GM23248 (cell line): ENCODE data around the gene KCNH2. TPM values are rescaled to one million over a fixed set of nuclear protein-coding genes. Genes with fewer than 3 reads are reported as not detected.

ENCODE experiments used
- DNase-seq: peaks from one replicate; pipeline ENCODE4 v3.0.0-alpha.2; 2015
- H2AFZ ChIP-seq: fragments of 200-600 bp; sonication (generic); 2 replicates; pipeline ENCODE4 v1.6.1; 2016; ENCODE audit warnings: antibody characterized with exemption
- H3F3A ChIP-seq: fragments of 200-600 bp; sonication (generic); 2 replicates; pipeline ENCODE4 v1.6.1; 2016; ENCODE audit warnings: mild to moderate bottlenecking, antibody characterized with exemption, mixed run types; ENCODE audit not compliant: insufficient read depth
- H3K27ac ChIP-seq: fragments of 200-600 bp; sonication (generic); 2 replicates; pipeline ENCODE4 v1.5.1; 2016; ENCODE audit warnings: mild to moderate bottlenecking
- H3K27me3 ChIP-seq: fragments of 200-600 bp; sonication (generic); replicated peaks from 2 replicates; pipeline ENCODE4 v1.6.1; 2016; ENCODE audit warnings: mild to moderate bottlenecking; ENCODE audit not compliant: insufficient read depth
- H3K36me3 ChIP-seq: fragments of 200-600 bp; sonication (generic); 2 replicates; pipeline ENCODE4 v1.6.1; 2016; ENCODE audit warnings: low read depth, mild to moderate bottlenecking
- H3K4me1 ChIP-seq: fragments of 200-600 bp; sonication (generic); 2 replicates; pipeline ENCODE4 v1.6.1; 2016; ENCODE audit warnings: mild to moderate bottlenecking; ENCODE audit not compliant: insufficient read depth
- H3K4me2 ChIP-seq: fragments of 200-600 bp; sonication (generic); one replicate; pipeline ENCODE4 v1.6.1; 2016; ENCODE audit warnings: mild to moderate bottlenecking; ENCODE audit not compliant: unreplicated experiment
- H3K4me3 ChIP-seq: fragments of 200-600 bp; sonication (generic); 2 replicates; pipeline ENCODE4 v1.5.1; 2016; ENCODE audit warnings: mild to moderate bottlenecking
- H3K79me2 ChIP-seq: fragments of 200-600 bp; sonication (generic); 2 replicates; pipeline ENCODE4 v1.6.1; 2016; ENCODE audit warnings: mild to moderate bottlenecking; ENCODE audit not compliant: insufficient read depth
- H3K9ac ChIP-seq: fragments of 200-600 bp; sonication (generic); 2 replicates; pipeline ENCODE4 v1.6.1; 2016; ENCODE audit warnings: mild to moderate bottlenecking
- H3K9me2 ChIP-seq: fragments of 200-600 bp; sonication (generic); 2 replicates; pipeline ENCODE4 v1.6.1; 2016; ENCODE audit warnings: mixed run types, mild to moderate bottlenecking, moderate library complexity; ENCODE audit not compliant: insufficient read depth
- H3K9me3 ChIP-seq: fragments of 200-600 bp; sonication (generic); one replicate; pipeline ENCODE4 v1.6.1; 2017; ENCODE audit warnings: low read depth
- H4K20me1 ChIP-seq: fragments of 200-600 bp; sonication (generic); 2 replicates; pipeline ENCODE4 v1.6.0; 2016; ENCODE audit not compliant: insufficient read depth
- EZH2 ChIP-seq: fragments of 200-600 bp; sonication (generic); IDR thresholded peaks from 2 replicates; pipeline ENCODE4 v1.6.1; 2018; ENCODE audit warnings: antibody characterized with exemption, mild to moderate bottlenecking; ENCODE audit not compliant: insufficient read depth, poor library complexity, severe bottlenecking
- EZH2phosphoT487 ChIP-seq: fragments of 200-600 bp; sonication (generic); IDR thresholded peaks from 2 replicates; pipeline ENCODE4 v1.6.1; 2018; ENCODE audit warnings: antibody characterized with exemption, moderate library complexity, mild to moderate bottlenecking, low read depth; ENCODE audit not compliant: insufficient read depth
- WGBS, 2 experiments: methylation state at CpG; one replicate each; pipeline ENCODE4 v1.1.6; 2015 to 2017; ENCODE audit warnings: low lambda C conversion rate in 2 of 2, low coverage in 1 of 2; ENCODE audit errors: missing lambda C conversion rate in 2 of 2; 5-methylcytosine and 5-hydroxymethylcytosine counted together
- in situ Hi-C: fragments of 300-500 bp; cut with MboI; formaldehyde crosslinking; loops from 2 replicates; pipeline ENCODE4 v1.15.0; 2020
- polyA plus RNA-seq: library from polyadenylated mRNA; unstranded; fragments of >200 nt; fragmentation: Nextera tagmentation; extraction: Ambion mirVana; gene quantifications from 2 replicates; pipeline ENCODE4 v1.2.1, GENCODE V29; 2016
- total RNA-seq: library from RNA; depleted of rRNA; stranded (reverse); fragments of >200 nt; shearing (Covaris generic); gene quantifications from 2 replicates; pipeline ENCODE4 v1.2.3, GENCODE V29; 2014

Gene KCNH2
- total and polyA plus RNA-seq, 2 experiments from 2014 or later: not detected

DNA sequence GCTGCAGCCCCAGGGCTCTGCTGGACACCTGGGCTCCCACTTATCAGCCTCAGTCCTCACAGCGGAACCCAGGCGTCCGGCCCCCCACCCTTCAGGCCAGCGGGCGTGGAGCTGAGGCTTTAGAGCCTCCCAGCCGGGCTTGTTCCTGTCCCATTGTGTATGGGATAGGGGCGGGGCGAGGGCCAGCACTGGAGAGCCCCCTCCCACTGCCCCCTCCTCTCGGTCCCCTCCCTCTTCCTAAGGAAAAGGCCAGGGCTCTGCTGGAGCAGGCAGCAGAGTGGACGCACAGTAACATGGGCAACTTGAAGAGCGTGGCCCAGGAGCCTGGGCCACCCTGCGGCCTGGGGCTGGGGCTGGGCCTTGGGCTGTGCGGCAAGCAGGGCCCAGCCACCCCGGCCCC is 15.4 kb upstream of the KCNH2 start:
- H2AFZ ChIP-seq: no peak overlapping the region
- no peaks in the 10 kb centered on the region for H3K36me3 ChIP-seq
- no peak for DNase-seq
- H3K4me3 ChIP-seq: no peak overlapping the region
- WGBS, 2 experiments: 82 to 86% methylated on average over 11 to 14 of the region's 14 CpGs
- no peak overlapping the region for H3K9ac ChIP-seq
- no peak overlapping the region for H3K27ac ChIP-seq
- H3F3A ChIP-seq: no peaks in the 10 kb centered on the region
- no peaks in the 10 kb centered on the region for H3K79me2 ChIP-seq
- H3K4me1 ChIP-seq: no peaks in the 10 kb centered on the region
- TF ChIP-seq EZH2: no peak
- no peak for TF ChIP-seq EZH2phosphoT487
- no peaks in the 10 kb centered on the region for H3K9me2 ChIP-seq
- no peaks in the 10 kb centered on the region for H4K20me1 ChIP-seq
- no peaks in the 10 kb centered on the region; the same call in 1 of the 2 replicates for H3K27me3 ChIP-seq
- H3K4me2 ChIP-seq: no peak overlapping the region
- no peaks in the 10 kb centered on the region for H3K9me3 ChIP-seq
- in situ Hi-C loops: loop anchor here (10.0 kb wide), 1 partner anchor 61 kb away; the partner anchor contains the start of genes CDK5 and SLC4A2

GRCh38 chr7:150992833-150993302 is 14.7 kb upstream of the KCNH2 start:
- no peak for TF ChIP-seq EZH2
- no peak for TF ChIP-seq EZH2phosphoT487
- no peak overlapping the region for H3K9ac ChIP-seq
- 24 to 28% methylated on average over 5 of the region's 5 CpGs for WGBS, 2 experiments
- no peaks in the 10 kb centered on the region for H3K79me2 ChIP-seq
- H3K4me1 ChIP-seq: no peaks in the 10 kb centered on the region
- H4K20me1 ChIP-seq: no peaks in the 10 kb centered on the region
- H3F3A ChIP-seq: no peaks in the 10 kb centered on the region
- H3K9me3 ChIP-seq: no peaks in the 10 kb centered on the region
- no peak overlapping the region for H3K27ac ChIP-seq
- in situ Hi-C loops: loop anchor here (10.0 kb wide), 1 partner anchor 62 kb away; the partner anchor contains the start of genes CDK5 and SLC4A2
- peak; percentile 49 for DNase-seq
- no peak overlapping the region for H2AFZ ChIP-seq
- no peak overlapping the region for H3K4me2 ChIP-seq
- no peaks in the 10 kb centered on the region for H3K36me3 ChIP-seq
- H3K4me3 ChIP-seq: no peak overlapping the region
- no peaks in the 10 kb centered on the region; the same call in 1 of the 2 replicates for H3K27me3 ChIP-seq
- no peaks in the 10 kb centered on the region for H3K9me2 ChIP-seq

- in situ Hi-C loops: loop anchor here (10.0 kb wide), 1 partner anchor 63 kb away; the partner anchor contains the start of genes CDK5 and SLC4A2
- H3K4me2 ChIP-seq: no peak overlapping the region
- WGBS, 2 experiments: 35 to 49% methylated on average over 4 to 6 of the region's 6 CpGs
Observed at GRCh38 chr7:150992051-150992640, 14.0 kb upstream of the KCNH2 start.

DNA sequence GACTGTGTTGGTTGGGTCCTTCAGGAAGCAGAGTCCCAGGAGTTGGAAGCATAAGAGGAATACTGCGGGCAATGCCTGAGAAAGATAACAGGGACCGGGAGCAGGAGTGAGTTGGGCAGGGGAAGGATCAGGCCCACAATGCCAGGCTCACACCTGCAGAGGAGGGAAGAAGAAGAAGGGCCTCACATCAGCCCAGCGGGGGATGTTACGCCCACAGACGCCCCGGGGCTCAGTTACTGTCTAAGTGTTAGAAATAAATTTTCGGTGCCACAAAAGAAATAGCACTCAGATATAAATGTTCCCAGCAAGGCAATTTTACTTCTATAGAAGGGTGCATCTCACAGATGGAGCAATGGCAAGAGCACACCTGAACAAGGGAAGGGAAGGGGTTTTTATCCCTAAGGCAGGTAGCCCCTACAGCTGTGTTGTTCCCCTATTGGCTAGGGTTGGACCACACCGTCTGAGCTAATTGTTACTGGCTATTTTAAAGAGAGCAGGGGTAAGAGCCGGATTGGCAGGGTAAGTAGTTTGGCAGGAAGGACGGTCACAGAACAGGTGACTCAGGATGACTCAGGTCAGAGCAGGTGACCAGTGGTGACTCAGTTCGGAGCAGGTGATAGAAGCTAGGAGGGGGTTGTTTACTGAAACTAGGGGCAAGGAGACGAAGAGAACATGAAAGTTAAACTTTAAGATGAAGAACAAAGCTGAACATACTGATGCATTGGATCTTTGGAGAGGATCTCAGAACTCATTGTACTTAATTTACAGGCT is 12.5 kb upstream of the KCNH2 start, which contains the start of gene NOS3:
Gene NOS3, plus strand, starts transcription at position 602 of the 771 bp plus-strand sequence. CDS start 2,787 bp downstream, outside the sequence.
- no peak within 1 kb of the TSS for H3K4me3 ChIP-seq
- TF ChIP-seq EZH2phosphoT487: no peak
- no peak for TF ChIP-seq EZH2
- no peak within 1 kb of the TSS for H3K4me2 ChIP-seq
- no peak within 1 kb of the TSS for H3K9ac ChIP-seq
- H3K36me3 ChIP-seq: no peaks in the 10 kb centered on the region
- no peak within 1 kb of the TSS for H2AFZ ChIP-seq
- H4K20me1 ChIP-seq: no peaks in the 10 kb centered on the region
- no peaks in the 10 kb centered on the region for H3F3A ChIP-seq
- 73 to 75% methylated on average over 12 of the region's 12 CpGs for WGBS, 2 experiments
- no peaks in the 10 kb centered on the region for H3K79me2 ChIP-seq
- peak; percentile 28 for DNase-seq
- H3K4me1 ChIP-seq: no peaks in the 10 kb centered on the region
- no peak within 1 kb of the TSS for H3K27ac ChIP-seq
- no peaks in the 10 kb centered on the region for H3K9me3 ChIP-seq
- no peaks in the 10 kb centered on the region for H3K9me2 ChIP-seq
- in situ Hi-C loops: loop anchor here (10.0 kb wide), 1 partner anchor 64 kb away; the partner anchor contains the start of genes CDK5 and SLC4A2
- no peaks in the 10 kb centered on the region; the same call in 1 of the 2 replicates for H3K27me3 ChIP-seq

More at GRCh38 chr7:150992051-150992640, 14.0 kb upstream of the KCNH2 start:
- Histone ChIP-seq H3K4me1 (no peaks in the 10 kb centered on the region), H3K27me3 (no peaks in the 10 kb centered on the region; the same call in 1 of the 2 replicates), H4K20me1 (no peaks in the 10 kb centered on the region), H3K9me2 (no peaks in the 10 kb centered on the region), H3K9ac (no peak overlapping the region), H3K4me3 (no peak overlapping the region), H3F3A (no peaks in the 10 kb centered on the region), H3K36me3 (no peaks in the 10 kb centered on the region), H3K79me2 (no peaks in the 10 kb centered on the region), H3K9me3 (no peaks in the 10 kb centered on the region), H2AFZ (no peak overlapping the region), H3K27ac (no peak overlapping the region)
- DNase-seq: no peak
- TF ChIP-seq EZH2phosphoT487: no peak
- TF ChIP-seq EZH2: no peak
